WERI-Rb-1 (cell line): ENCODE results near the gene NRAS.

ENCODE experiments used
- DNase-seq: peaks from one replicate; pipeline ENCODE4 v3.0.0-alpha.2; 2020
- H3K27ac ChIP-seq: fragments of 250-450 bp; sonication (Bioruptor Pico); 2 replicates; pipeline ENCODE4 v1.5.1; 2020; ENCODE audit warnings: mild to moderate bottlenecking, moderate library complexity
- H3K27me3 ChIP-seq: fragments of 250-450 bp; sonication (Bioruptor Pico); 2 replicates; pipeline ENCODE4 v1.5.1; 2021; ENCODE audit warnings: mild to moderate bottlenecking, low read depth, moderate library complexity; ENCODE audit not compliant: insufficient read depth, severe bottlenecking
- H3K36me3 ChIP-seq: fragments of 250-450 bp; sonication (Bioruptor Pico); 2 replicates; pipeline ENCODE4 v1.5.1; 2020; ENCODE audit warnings: mild to moderate bottlenecking, moderate library complexity
- H3K4me3 ChIP-seq: 2 replicates; pipeline ENCODE4 v1.5.1; 2011; ENCODE audit warnings: low read depth, mild to moderate bottlenecking, control low read depth, low read length
- H3K9me3 ChIP-seq: fragments of 250-450 bp; sonication (Bioruptor Pico); 2 replicates; pipeline ENCODE4 v1.5.1; 2021; ENCODE audit warnings: mild to moderate bottlenecking, moderate library complexity; ENCODE audit not compliant: severe bottlenecking
- CTCF ChIP-seq: IDR thresholded peaks from 2 replicates; pipeline ENCODE4 v1.5.1; 2011; ENCODE audit warnings: low read depth, mild to moderate bottlenecking, control low read depth, inconsistent platforms, low read length

Gene NRAS

DNA sequence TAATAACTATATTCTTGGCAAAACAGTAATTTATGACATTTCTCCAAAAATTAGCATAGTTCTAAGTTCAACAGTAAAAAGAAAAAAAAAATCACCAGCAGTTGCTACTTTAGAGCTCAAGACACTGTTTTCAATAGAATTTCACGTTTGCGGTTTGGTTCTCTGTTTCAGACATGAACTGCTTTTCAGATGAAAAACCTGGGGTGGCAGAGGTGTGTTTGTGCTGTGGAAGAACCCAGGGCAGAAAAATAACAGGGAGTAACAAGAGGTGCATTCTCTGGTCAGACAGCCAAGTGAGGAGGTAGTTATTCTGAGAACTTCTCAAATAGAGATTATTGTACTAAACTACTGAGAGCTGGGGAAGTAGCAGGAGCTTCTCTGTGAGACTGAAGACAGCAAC lies 9.0 kb downstream of the NRAS start:
- Histone ChIP-seq H3K27me3 (no peaks in the 10 kb centered on the region), H3K4me3 (no peak overlapping the region), H3K27ac (no peak overlapping the region), H3K36me3 (peaks cover 62% of the 10 kb centered on the region), H3K9me3 (no peaks in the 10 kb centered on the region)
- TF ChIP-seq CTCF, result no peak
- no peak for DNase-seq

DNA sequence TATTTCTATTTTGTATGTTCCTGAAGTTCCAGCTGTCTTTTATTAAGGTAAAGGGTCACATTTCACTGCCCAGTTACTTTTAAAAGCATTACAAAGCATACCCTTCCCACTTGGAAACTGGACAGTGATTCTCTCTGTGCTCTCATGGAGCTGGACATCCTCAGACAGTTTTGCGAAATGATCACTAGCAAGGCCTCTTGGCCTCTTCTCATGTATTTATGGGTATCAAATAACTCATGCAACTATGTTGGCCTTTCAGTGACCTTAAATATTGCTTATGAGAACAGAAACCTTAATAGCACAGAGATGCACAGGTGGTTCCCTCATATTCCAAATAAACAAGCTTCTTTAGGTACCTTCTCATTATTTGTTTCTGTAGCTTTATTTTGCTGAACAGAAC lies 13.3 kb downstream of the NRAS start:
- no peaks in the 10 kb centered on the region for H3K27me3 ChIP-seq
- DNase-seq, result no peak
- TF ChIP-seq CTCF, result no peak
- no peak overlapping the region for H3K4me3 ChIP-seq
- H3K36me3 ChIP-seq, result peaks cover 24% of the 10 kb centered on the region
- H3K9me3 ChIP-seq, result no peaks in the 10 kb centered on the region
- H3K27ac ChIP-seq, result no peak overlapping the region

DNA sequence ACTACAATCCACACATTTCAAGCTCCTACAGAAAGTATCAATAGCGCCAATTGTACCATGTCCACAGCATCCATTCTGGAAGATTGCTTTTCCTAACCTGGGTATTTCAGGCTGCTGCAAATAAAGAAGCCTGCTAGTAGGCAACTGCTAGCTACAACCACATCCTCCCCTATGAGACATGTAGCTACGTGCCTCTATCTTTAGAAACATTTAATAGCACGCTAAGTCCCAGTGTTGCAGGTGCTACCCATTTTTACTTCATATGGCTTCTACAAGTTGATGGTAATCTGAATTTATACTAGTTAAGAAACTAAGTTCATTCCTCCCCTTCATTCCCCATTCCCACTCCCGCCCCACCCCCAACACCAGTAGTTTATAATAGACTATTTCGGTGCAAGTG lies 13.8 kb downstream of the NRAS start:
- Histone ChIP-seq H3K4me3 (no peak overlapping the region), H3K27ac (no peak overlapping the region), H3K9me3 (no peaks in the 10 kb centered on the region), H3K27me3 (no peaks in the 10 kb centered on the region), H3K36me3 (peaks cover 19% of the 10 kb centered on the region)
- no peak for TF ChIP-seq CTCF
- no peak for DNase-seq

DNA sequence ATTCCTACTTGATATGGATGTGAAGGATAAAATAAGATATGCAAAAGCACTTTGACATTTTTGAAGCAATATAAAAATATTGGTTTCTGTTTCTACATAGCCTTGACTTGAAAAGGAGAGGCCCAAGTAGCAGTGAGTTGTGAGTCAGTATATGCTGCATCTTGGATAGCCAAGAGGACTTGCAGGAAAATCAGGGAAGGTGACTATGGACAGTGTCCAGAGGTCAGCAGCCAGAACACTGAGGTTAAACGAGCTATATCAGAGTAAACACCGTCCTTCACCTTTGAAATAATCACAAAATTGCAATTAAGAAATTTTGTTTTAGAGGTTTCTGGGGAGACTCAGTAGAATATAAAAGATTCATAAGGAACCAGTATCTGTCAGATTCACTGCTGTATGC lies 14.6 kb downstream of the NRAS start:
- H3K4me3 ChIP-seq, result no peak overlapping the region
- H3K36me3 ChIP-seq, result peaks cover 11% of the 10 kb centered on the region
- H3K27ac ChIP-seq, result no peak overlapping the region
- no peak for DNase-seq
- H3K27me3 ChIP-seq, result no peaks in the 10 kb centered on the region
- TF ChIP-seq CTCF, result no peak
- H3K9me3 ChIP-seq, result no peaks in the 10 kb centered on the region

- no peak overlapping the region for H3K27ac ChIP-seq
- no peak overlapping the region for H3K4me3 ChIP-seq
- no peak for DNase-seq
- no peaks in the 10 kb centered on the region for H3K9me3 ChIP-seq
- TF ChIP-seq CTCF, result no peak
- H3K27me3 ChIP-seq, result no peaks in the 10 kb centered on the region
- no peaks in the 10 kb centered on the region for H3K36me3 ChIP-seq
Observed at GRCh38 chr1:114700036-114700600, 16.5 kb downstream of the NRAS start.

DNA sequence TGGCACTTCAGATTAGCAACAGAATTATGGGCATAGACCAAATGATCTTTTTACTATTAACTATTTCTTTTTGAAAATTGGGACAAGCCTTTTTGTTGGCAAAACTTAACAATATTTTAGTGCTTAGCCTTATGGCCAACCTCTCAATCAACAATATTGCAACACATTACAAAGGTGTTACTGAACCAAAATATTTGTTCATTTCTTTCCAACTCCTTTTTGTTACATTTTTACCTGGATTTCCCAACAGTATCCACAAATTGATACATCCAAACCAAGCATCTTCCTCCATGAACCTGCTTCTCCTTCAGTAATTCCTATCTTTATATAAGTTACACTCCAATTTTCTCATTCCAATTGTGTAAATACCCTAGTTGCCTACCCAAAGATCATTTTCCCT lies 19.8 kb downstream of the NRAS start:
- Histone ChIP-seq H3K4me3 (no peak overlapping the region), H3K27ac (no peak overlapping the region), H3K36me3 (no peaks in the 10 kb centered on the region), H3K27me3 (no peaks in the 10 kb centered on the region), H3K9me3 (no peaks in the 10 kb centered on the region)
- TF ChIP-seq CTCF, result no peak
- DNase-seq, result no peak
